GM19193 (cell line): Measurements from ENCODE around the gene ZNF678.

Experiments
- POLR2A ChIP-seq: IDR thresholded peaks from 4 replicates; pipeline ENCODE4 v1.6.1; 2011; ENCODE audit not compliant: insufficient read depth, insufficient read length; ENCODE audit errors: extremely low read depth

The ZNF678 gene

DNA sequence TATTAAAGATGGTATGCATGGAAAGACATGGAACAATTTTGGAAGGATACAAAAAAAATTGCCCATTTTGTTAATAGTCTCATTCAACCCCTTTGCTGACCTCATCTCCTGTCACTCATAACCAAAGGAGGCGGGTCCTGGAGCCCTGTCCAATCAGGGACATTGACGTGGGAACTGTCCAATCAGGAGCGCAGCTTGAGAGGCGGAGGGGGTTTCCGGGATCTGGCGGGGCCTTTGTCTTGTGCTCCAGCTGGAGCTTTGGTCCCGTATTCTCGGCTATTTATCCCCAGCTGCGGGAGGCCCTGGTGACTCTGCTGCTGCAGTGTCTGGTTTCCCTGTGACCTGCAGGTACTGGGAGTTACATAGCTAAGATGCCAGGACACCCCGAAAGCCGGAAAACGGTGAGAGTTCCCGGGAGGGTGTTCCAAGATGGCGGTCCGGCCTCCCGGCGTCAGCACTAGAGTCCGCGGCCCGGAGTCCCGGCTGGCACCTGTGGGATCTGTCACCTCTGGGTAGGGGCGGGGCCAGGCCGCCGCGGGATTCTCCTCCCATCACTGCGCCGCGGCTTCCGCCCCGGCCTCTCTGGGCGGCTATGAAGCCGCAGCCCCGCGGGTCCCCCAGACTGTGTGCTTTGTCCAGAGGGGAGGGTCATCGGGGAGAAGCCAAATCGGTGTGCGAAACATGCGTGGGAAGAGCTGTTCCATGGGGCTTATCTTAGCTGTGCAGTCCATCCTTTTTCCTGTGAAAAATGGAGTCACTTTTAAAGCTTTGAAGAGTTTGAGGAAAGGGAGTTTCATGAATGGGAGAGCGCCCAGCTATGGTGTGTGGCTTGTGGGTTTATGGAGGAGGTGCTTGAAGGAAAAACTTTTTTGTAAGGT is at the start of gene ZNF678:
Gene ZNF678, plus strand, starts transcription at position 233 of the 878 bp plus-strand sequence. CDS start 87,436 bp downstream, outside the sequence.
- peak; percentile 81 for TF ChIP-seq POLR2A

DNA sequence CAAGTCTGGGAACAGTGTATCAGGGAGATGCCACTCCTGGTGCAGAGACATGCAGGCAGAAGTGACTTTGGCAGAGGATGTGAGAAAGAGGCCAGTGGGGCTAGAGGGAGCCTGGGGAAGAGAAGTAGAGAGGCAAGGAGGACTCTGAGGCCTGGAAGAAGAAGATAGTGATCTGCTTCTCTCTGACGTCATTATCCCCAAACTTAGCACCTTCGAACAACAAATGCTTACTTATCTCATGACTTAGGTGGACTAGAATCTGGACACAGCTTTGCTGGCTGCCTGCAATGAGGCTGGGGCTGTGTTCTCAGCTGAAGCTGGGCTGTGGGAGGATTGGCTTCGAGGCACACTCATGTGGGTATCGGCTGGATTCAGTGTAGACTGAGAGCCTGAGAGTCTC is 44.5 kb upstream of the ZNF678 start:
- TF ChIP-seq POLR2A = no peak

DNA sequence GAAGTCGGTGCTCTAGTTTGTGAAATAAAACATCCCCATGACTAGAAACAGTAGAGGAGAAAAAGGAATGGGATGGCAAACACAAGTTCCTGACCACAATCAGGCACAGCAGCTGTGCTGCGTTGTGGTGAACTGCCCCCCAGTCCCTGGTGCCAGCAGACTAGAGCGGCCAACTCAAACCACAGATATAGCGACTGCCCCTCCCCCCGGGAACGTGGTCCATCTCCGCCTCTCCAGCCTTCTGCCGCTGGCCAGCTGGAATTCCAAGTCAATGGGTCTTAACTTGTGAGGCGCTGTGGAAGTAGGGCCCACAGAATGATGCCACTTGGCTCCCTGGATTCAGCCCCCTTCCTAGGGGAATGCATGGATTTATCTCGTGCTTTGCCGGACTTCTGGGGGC is 41.6 kb upstream of the ZNF678 start:
- no peak for TF ChIP-seq POLR2A

DNA sequence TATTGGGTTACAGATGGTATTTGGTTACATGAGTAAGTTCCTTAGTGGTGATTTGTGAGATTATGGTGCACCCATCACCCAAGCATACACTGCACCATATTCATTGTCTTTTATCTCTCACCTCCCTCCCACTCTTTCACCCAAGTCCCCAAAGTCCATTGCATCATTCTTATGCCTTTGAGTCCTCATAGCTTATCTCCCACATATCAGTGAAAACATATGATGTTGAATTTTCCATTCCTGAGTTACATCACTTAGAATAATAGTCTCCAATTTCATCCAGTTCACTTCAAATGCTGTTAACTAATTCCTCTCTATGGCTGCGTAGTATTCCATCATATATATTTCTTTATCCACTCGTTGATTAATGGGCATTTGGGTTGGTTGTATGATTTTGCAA is 36.8 kb upstream of the ZNF678 start:
- no peak for TF ChIP-seq POLR2A

DNA sequence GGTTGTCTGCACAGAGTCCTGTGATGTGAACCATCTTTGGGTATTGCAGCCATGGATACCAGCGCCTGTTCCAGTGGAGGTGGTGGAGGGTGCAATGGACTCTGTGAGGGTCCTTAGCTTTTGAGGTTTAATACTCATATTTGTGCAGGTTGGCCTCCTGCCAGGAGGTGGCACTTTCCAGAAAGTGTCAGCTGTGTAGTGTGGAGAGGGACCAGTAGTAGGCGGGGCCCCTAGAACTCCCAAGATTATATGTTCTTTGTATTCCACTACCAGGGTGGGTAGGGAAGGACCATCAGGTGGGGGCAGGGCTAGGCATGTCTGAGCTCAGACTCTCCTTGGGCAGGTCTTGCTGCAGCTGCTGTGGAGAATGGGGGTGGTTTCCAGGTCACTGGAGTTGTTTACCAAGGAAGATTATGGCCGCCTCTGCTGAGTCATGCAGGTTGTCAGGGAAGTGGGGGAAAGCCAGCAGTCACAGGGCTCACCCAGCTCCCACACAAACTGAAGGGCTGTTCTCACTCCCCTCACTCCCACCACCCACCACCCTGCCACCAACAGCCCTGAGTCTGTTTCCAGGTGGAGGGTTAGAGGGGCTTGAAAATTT is 31.2 kb upstream of the ZNF678 start:
- no peak for TF ChIP-seq POLR2A

DNA sequence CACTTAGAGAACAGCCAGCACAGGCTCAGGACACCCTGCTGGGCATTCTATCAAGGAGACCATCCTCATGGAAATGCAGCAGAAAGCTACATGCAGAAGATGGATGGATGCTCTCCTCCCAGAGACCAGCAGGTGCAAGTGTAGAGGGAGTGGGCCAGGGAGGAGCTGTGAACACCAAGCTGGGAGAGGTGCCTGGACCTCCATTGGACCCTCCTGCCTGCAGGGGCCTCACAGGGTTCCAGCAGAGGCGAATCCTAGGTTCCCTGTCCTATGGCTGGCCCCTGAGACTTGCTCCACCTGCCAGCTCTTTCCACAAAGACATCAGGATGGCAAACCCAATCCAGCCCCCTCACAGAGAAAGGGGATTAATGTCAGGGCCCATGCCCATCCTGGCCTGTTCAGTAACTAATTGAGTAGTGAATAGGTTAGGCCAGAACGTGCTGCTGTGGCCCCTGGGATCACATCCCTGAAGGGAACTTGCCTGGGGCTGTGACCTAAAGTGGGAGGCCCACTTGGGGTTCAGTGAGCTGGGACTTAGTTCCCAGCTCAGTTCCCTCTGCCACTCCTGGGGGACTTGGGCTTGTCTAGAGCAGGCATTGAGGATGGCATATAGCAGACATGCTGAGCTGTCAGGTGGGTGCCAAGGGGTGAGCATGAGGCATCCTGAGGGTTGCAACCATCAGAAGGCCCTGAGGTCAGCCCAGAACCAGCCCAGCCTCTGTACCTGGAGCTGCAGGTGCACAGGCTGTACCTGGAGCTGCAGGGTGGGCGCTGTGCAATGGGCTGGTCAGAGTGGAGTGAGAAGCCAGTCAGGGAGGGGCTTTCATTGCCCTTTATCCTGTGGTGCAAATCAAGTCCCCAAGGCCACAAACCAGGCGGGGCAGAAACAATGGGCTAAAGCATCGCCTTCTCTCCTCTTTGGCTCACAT is 22.9 kb upstream of the ZNF678 start:
- TF ChIP-seq POLR2A = no peak

DNA sequence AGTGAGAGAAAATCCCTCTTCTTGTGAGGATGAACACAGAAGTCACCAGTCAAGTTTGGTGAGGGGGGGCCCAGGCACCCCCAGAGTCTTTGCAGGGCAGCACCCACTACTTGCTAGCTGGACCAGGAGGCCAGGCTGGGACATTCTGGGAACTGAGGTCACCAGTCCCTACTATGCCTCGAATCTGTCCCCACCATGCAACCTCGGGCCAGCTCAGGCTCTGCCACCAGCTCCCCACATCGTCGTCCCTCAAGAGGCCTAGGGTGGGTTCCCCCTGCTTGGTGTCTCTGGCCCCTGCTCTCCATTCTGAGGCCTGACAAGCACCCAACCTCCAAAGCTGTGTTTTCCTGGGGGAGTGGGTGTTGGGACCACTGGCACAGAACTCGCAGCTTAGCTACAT is 22.2 kb upstream of the ZNF678 start:
- no peak for TF ChIP-seq POLR2A

DNA sequence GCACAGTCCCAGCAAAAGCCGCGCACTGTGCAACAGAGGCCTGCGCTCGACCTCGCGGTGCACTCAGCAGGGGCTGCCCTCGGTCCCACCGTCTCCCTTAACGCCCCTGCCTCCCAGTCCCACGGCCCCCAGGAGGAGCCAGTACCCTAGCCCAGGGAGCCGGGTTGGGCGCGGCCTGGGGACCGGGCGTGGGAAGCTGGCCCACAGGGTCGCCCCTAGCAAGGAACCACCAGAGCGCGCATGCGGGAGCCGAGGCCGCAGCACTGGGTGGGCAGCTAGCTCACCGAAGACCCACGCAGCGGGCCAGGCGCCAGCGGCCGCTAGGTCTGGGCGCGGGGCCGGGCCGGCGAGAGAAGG is 21.6 kb upstream of the ZNF678 start:
- TF ChIP-seq POLR2A = no peak

DNA sequence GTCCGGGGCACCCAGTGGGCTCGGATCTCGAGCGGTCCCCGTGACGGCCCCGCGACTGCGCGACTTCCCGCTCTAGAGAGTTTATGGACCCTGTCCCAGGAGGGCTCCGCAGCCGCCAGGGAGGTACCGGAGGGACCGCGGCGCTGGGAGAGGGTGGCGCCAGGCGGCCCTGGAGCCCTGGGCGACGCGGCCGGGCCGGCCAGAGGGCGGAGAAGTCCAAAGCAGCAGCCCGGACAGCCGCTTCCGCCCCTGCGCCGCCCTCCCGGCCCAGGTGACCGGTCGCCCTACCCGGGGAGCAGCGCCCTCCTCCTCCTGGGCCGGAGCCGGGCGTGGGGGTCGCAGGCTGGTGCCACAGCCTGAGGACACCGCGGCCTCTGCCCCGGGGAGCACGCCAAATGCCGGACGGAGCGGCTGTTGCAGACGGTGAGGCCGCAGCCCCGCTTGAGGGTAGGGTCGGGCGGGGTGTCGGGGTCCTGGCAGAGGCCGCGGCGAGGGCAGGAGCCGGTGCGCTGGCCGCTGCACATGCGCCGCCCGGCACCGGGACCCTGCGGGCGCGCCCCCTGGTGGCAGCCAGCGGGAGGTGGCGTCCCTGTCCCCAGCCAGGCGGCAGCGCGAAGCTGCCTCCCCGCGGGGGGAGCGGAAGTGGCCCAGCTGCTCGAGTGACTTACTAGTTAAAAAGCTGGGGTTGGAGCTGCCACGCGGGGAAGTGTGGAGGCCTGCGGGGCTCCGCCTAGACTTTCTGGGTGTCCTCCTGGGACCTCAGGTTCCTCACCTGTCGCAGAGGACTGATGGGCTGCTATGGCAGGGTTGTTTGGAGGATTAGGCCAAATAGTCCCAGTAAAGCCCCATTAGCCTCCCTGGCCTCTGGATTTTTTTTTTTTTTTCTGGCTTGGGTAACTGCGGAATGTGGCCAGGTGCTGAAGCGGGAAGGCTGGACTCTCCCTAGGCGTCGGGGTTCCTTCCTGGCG is 20.9 kb upstream of the ZNF678 start:
- TF ChIP-seq POLR2A = peak; percentile 46

DNA sequence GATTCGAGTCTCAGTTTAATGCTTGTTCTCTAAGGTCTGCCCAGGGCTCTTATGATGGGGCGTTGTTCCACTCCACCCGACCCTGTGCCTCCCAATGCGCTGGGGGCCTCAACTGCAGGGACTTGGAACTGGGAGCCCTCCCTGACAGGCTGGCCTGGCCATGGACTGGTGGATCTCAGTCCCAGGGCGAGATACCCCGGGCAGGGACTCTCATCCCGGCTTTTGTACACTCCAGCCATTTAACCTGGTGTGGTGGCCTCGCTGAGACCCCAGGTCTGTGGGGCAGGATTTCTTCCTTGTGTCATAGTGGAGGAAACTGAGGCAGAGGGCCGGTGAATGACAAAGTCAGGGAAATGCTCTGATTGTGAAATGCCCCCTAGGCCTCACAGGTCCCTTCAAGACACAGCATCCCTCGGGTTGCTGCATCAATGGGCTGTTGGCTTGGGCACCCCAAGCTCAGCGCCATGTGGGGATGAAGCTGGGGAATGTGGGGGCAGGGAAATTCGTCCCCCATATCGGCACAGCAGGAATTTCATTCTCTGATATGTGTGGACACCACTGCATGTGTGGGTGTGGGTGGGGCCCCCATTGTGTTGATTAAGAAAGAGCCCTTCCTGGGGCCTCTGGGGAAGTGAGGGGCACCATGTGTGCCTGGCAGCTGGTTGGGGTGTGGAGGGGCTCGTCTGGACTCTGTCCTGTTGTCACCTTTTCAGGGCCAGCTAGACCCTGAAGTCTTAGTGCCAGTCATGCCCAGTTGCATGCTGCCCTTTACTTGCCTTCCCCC is 19.9 kb upstream of the ZNF678 start:
- TF ChIP-seq POLR2A = no peak

DNA sequence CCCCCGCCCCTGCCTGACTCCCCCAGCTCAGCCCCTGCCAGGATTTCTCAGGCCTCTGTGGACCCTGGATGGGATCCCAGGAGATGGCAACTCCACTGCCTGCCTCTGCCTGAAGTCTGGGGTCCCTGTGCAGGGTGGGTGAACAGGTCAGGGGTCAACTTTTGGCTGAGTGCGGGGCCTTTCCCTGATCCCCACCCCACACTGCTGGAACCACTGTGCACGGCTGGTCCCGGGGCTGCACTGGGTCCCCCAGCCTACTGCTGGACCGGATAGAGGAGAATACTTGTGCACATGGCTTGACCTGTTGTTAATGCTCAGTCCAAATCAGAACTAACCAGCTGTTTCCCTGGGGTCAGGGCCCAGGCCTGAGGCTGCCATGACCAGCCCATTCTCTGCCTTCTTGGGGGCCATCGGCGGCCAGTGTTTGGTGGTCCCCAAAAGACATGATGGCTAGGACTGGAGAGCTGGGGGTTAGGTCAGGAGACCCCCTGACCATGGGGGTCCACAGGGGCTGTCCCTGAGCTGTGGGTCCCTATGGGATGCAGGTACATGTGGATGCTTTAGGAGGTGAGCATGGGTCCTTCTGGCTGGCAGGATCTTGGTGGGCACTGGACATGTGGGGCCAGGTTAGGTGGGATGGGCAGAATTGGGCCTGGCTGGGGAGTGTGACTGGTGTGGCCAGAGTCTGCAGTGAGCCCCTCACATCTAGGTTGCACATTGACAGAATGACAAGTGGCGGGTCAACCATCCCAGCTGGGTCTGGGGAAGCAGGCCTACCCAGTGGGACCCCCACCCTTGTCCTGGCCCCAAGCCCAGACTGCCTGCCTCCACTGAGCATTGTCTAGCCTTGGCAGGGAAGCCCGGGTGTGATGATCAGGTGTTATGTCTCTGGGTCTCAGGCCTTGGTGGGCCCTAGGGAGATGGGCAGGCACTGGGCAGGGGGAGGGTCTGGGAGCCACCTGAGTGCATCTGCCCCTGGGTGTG is 19.0 kb upstream of the ZNF678 start:
- no peak for TF ChIP-seq POLR2A

DNA sequence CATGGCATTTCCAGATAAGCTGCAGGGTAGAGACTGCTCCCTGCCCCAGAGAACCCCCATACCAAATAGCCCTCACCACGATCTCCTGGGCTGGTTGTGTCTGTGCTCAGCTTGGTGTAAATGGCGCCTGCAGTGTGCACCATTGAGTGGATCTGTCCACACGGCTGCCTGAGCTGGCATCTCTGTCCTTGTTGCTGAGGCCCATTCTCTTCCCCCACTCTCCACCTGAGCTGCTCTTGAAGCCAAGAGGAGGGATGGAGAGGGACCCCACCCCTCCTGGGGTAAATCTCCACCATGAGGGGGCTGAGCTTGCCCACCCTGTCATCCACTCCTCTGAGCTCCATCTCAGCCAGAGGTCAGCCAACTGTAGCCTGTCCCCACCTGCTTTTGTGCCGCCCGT is 18.0 kb upstream of the ZNF678 start:
- TF ChIP-seq POLR2A = no peak
